ENCODE results near the gene TMEM41A.

TMEM41A gene

DNA sequence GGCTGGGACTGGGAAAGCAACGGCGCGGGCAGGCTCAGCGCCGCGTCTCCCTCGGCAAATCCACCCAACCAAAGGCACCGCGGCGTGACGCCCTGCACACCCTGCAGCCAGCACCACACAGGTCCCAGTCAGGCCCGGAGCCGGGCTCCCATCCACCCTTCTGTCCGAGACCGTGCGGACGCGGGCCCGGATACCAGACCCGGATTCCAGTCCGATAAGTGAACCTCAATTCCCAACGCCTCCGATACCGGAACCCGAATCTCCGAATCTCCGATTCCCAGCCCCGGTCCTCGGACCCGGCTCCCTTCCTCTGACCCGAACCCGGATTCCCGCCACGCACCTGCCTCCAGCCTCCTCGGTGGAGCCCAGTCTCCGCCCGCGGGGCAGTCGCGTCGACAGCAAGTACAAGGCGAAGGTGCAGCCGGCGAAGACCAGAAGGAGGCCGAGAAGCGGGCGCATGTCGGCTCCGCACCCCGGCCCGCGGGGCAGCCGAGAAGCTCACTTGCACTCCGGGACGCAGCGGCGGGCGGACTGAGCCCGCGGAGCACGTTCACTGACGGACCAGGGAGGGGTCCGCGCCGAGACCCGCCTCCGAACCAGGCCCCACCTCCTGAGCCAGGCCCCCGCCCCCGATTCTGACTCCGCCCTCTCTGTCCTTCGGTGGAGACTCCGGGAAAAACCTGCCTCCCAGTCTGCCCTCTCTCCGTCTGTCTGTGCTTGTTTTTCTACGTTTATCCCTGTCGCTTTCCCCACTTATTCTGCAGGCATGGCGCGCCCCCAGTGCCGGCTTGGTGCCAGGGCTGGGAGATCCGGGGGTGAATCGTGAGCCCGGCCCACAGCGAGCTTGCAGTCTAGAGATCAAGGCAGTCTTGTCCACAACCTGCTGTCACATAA, at the start of gene TMEM41A:
TMEM41A (minus strand) TSS at position 533 of the 894 bp plus-strand sequence; CDS start at position 459, 74 bp downstream.
- peak; percentile 95 for DNase-seq

DNA sequence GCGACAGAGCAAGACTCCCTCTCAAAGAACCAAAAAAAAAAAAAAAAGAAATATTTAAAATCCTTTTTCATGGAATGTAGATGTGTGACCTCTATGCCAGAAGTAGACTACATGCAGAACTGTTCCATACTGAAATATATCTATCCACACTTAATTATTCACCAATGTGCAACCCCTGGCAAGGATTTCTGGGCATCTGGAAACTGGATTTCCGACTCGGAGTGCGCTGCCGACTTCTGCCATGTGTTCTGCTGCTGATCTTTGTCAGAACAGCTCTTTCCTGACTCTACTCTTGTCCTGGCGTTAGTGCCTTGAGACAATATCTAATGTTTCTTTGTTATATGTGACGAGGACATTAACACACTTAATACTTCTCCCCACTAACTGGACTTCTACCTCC, 41.9 kb upstream of the TMEM41A start:
- no peak for DNase-seq

- no peak for DNase-seq
These were observed 41.1 kb upstream of the TMEM41A start for GRCh38 chr3:185539934-185540333.

DNA sequence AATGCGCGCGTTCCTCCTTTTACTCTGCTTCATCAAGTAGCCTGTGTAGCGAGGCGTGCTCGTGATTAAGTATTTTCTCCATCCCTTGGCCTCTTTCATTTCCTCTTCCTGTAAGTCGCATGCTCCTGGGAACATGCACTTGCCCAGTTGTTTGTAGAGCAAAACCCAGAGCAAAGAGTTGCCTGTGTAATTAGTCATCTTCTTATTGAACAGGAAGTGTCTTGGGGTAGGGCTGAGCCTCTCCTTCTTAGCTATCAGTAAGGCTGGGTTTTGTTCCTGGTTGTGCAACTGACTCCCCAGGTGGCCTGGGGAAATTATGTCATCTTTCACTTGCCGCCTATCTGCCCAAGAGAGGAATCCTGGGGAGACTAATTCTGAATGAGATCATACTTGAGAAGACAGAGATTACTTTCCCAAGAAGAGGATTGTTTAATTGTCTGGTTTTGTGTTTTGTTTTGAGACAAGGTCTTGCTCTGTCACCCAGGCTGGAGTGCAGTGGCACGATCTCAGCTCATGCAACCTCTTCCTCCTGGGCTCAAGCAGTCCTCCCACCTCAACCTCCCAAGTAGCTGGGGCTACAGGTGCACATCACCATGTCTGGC, 38.6 kb upstream of the TMEM41A start:
- peak; percentile 81 for DNase-seq

GRCh38 chr3:185534511-185534910, 35.7 kb upstream of the TMEM41A start:
- no peak for DNase-seq

DNA sequence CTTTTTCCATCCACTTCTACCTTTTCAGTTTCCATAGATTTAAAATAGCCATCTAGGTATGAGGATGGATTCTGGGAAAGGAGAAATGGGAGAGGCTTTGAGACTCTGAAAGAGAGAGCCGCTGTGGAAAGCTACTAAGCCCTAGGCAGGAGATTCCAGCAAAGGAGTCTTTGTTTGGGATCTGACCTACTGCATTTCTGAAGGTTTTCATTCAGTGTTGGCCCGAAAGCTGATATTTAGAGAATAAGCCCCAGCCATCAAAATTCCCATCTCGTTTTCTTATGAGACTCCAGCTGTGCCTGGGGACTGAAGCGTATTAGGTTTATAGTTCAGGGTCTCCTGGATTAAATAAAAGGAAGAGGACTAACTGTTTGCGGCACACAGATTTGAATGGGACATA, 34.1 kb upstream of the TMEM41A start:
- DNase-seq = no peak

GRCh38 chr3:185530856-185531255, 32.0 kb upstream of the TMEM41A start:
- DNase-seq = no peak

- DNase-seq = no peak
These were observed 29.7 kb upstream of the TMEM41A start for GRCh38 chr3:185528532-185528931.

DNA sequence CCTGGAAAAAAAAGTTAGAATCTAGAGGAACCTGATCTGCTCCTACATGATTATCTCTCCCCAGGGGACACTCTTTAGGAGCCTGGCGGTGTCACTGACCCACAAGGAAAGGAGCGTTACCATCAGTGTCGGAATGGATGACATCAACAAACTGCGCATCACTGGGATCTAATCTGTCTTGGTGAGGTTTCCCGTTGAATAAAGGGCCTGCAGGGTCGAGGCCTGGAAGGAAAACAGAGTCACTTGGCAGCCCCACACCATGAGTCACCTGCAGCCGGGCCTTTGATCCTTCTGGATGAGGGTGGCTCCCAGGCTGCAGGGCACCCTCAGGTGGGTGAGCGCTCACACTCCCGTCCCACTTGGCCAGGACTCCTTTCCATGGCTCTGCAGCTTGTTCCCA, 28.5 kb upstream of the TMEM41A start:
- no peak for DNase-seq

DNA sequence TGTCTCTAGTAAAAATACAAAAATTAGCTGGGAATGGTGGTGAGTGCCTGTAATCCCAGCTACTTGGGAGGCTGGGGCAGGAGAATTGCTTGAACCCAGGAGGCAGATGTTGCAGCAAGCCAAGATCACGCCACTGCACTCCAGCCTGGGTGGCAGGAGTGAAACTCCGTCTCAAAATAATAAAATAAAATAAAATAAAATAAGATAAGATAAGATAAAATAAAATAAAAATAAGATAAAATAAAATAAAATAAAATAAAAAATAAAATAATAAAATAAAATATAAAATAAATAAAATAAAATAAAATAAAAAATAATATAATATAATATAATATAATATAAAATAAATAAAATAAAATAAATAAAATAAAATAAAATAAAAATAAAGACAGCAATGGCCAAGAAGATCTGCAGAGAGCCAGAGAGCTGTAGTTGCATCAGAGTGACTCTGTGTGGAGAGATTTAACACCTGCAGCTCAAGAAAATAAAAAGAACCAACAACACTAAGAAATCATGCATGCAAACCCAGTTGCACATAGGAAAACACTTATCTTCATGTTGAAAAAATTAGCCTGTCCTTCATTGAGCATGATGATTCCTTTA, 27.6 kb upstream of the TMEM41A start:
- no peak for DNase-seq

DNA sequence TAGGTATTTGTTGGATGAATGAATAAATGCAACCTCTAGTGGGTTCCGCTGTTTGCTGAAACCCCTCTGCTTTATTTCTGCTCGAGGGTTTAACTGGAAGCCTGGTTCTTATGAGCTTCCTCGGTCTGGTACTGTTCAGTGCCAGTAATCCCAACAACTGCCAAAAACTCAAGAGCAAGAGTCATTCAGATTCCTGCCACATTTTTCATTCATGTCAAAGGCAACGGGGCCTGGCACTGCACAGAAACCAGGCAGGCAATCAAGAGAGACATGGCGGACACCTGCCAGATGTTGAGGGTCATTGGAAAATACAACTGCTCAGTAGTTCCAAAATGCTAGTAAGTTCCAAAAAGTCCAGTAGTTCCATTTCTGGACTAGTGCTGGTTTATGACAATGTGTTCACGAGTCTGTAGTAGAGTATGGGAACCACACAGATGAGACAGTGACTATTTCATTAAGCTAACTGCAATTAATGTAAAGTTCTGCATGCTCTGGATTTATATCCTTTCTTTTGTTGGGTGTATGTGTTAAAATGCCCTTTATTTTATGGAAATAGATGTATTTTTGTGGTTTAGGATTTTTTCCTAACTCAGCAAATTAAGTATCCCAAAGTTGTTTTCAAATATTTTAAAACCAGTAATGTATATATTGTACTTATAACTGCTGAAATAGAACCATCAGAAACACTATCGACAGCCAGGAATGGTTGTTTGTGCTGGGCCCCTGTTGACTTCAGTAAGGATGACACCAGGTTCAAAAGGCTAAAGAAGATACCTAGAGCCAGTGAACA, 22.7 kb upstream of the TMEM41A start:
- DNase-seq = no peak

DNA sequence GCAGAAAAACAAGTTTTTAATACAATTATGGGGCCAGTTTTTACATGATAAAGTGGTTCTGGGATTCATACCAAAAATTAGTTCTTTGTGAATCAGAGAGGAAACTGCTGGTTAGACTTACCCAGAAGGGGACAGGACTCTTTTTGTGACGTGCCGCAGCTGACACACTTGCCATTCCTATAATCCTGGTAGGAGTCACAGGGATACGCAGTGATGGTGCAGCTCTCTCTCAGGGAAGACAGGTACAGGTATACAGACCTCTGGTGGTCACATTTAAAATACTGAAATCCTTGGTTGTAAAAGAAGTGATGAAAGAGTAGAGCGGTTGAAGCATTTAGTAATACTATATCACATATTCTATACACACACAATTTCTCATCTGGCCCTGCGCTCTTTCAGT, 20.2 kb upstream of the TMEM41A start:
- DNase-seq = no peak

DNA sequence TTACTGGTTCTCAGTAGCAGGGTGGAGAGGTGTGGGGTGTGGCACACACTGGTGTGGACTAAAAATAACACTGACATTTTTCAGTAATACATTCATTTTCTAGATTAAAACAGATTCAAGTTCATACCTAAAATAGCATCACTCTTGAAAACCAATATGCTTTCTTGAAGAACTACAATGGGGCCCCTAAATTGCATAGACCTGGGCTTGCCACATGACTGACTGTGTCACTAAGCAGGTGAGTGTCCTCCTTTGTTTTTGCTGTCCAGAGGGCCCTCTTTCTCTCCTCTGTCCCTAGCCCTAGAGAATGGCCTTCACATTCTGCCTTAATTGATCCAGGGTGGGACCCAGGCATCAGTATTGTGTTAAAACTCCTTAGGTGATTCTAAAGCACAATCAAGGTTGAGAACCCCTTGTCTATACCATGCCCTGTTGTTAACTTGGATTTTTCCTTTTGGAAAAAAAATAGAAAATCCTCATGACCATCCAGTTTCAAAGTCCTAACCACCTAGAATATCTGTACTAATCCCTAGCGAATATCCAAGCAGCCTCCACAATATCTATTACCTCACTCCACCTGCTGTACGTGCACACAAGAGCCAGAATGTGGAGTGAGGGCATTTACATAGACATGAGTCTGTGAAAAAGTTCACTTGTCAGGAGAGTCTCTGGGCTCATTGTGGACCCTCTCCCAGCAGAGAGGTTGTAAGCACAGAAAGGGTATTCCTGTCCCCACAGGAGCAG, 18.7 kb upstream of the TMEM41A start:
- DNase-seq = no peak

- DNase-seq = no peak
These were observed 12.9 kb upstream of the TMEM41A start for GRCh38 chr3:185511711-185512110.

- DNase-seq = no peak
These were observed 9.6 kb upstream of the TMEM41A start for GRCh38 chr3:185508335-185508991.

DNA sequence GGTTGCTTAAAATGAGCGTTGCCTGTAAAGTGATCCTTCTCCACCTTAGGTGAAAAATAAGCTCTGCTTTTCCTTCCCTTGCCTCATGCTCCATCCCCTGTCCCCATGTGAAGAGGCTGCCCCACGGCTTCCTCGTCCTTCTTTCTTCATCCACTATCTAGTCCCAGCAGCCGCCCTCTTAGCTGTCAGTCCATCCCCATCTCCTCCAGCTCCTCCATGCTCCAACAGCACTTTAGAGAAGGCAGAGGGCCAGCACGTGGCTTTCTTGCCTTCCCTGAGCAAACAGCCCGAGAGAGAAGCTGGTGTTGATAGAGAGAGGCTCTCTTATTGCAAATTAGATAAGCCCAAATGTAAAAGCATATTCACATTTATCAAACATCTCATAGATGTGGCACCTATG, 9.0 kb upstream of the TMEM41A start:
- no peak for DNase-seq

DNA sequence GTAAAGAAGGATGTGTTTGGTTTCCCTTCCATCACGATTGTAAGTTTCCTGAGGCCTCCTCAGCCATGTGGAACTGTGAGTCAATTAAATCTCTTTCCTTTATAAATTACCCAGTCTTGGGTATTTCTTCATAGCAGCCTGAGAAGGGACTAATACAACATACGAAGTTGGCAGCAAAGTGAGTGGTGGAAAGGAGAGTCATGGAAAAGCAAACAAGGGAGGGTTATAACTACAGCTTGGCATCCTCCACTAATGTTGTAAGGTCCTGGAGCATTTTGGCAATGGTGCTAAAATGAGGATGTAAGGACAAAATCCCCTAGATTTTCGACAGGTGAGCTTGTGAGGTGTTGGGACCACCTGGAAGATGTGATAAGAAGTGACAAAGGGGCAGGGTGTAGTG, 5.8 kb upstream of the TMEM41A start:
- no peak for DNase-seq

- no peak for DNase-seq
These were observed 4.7 kb upstream of the TMEM41A start for GRCh38 chr3:185503521-185503920.

- DNase-seq = no peak
These were observed 4.2 kb upstream of the TMEM41A start for GRCh38 chr3:185502987-185503386.

DNA sequence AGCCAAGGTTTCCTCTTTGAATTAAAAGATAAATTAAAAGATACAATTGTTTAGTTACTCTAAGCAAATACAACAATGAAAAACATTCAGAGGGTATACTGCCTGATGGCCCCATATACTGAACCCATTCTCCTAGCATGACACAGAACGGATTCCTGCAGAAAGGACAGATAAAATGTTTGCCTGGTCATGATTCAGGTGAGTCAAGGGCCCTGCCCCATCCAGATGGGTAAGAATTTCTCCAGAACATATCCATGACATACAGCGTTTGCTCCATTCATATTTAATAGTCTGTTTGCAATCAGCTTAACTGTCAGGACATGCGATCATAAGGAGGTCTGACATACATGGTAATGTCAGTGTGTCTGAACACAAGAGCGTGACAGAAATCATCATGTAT, 8.6 kb downstream of the TMEM41A start:
- no peak for DNase-seq

DNA sequence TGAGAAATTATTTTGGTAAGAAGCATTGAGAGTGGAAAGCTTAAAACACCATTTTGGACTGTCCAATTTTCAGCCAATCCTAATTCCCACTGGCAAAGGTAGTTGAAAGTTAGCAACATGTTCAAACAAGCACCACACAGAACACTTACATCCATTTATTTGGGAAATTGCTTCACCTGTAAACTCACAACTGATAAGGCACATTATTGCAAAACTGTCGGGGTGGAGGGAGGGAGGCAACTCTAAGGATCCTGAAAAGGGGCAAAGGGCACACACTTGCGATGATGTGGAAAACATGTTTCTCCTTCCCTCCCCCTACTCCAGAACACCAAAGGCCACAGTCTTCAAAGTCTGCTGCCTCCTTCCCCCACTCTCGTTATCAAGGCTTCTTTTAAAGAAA, 9.4 kb downstream of the TMEM41A start:
- DNase-seq = no peak

DNA sequence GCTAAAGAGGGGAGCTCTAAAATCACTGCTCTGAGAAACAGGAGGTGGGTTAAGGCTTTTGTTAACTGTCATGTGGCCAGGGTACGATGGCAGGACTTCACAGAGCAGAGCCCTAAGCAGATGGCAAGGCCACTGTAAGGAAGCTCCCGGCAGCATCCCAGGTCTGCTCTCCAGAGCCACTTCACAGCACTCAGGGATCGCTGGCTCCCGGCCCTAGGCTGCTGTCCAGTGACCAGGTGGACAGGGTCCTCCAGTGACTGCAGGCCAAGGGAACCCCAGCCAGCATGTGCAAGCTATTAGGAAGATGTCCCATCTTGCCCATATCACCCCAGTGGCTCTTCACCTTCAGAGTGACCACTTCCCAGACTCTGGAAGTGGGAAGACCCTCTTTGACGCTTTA, 10.4 kb downstream of the TMEM41A start:
- no peak for DNase-seq

All from DMS53 (cell line).